Cerebellar cortex (tissue), 1 donor: ENCODE data around the gene PARL.
"Not testable (repeated sequence)": the region's sequence is repeated elsewhere in the genome, so short reads cannot be mapped to it uniquely, and the experiment has no call there.

Source experiments
- DNase-seq: peaks from one replicate; pipeline ENCODE4 v3.0.0-alpha.2; 2015; ENCODE audit warnings: low spot score

The PARL gene

GRCh38 chr3:183784503-183784902 lies 100.2 kb downstream of the PARL start:
- DNase-seq: not testable (repeated sequence)

- DNase-seq: no peak
Observed at GRCh38 chr3:183782576-183783276, 102.0 kb downstream of the PARL start.

DNA sequence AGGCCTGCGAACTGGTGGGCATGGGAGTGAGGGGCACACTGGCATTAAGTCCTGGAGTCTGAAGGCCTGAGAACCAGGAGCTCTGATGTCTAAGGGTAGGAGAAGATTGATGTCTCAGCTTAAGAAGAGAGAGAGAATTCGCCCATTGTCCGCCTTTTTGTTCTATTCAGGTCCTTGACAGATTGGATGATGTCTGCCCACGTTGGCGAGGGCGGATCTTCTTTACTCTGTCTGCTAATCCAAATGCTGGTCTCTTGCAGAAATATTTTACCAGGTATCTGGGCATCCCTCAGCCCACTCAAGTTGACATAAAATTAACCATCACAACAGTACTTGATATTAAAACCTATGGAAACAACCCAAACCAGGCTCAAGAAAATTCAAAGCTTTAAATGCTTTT lies 103.4 kb downstream of the PARL start:
- DNase-seq: no peak

GRCh38 chr3:183779896-183780465 lies 104.7 kb downstream of the PARL start:
- no peak for DNase-seq
